T-helper 22 cell (primary cell): ENCODE results near the gene LRP10.
A peak's percentile ranks its signal among the peaks of the same experiment; 100 is the strongest.
"Not testable (repeated sequence)": the region's sequence is repeated elsewhere in the genome, so short reads cannot be mapped to it uniquely, and the experiment has no call there.

Experiments
- DNase-seq: peaks from one replicate; pipeline ENCODE4 v3.0.0-alpha.2; 2020; ENCODE audit warnings: low read depth

LRP10 gene

DNA sequence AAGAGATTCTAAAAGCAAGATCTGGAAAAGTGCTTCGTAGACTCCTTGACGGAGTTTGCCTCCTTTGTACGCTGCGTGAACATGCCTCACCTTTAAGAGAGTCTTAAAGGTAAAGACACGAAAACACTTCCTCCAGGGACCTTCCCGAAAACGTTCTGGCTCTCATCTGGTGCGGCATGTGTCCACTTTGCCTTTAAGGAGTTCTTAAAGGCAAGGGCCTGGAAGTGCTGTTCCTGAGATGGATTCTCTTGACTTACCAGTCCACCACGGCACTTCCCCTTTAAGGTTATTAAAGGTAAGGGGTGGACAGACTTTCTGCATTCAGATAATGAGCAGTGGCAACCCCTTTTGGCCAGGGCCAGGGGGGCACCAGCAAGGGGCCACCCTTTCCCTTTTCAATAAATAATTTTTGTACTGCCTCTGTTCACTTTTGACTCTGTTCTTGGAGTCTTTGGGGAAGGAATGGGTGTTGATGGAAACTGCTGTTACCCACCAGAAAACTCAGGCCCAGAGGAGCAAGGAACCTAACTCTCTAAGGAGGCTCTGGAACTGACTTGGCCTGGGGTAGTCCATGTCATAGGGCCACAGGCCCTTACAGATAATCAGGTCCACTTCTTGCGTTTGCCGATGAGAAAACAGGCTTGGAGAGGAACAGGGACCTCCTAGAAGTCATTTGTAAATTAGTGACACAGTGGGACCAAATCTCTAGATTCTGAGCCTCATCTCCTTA is 15.9 kb downstream of the LRP10 start:
- DNase-seq: peak; percentile 55

- DNase-seq: no peak
Measured at GRCh38 chr14:22887990-22888378, 16.4 kb downstream of the LRP10 start.

- peak; percentile 11 for DNase-seq
Measured at GRCh38 chr14:22888662-22889061, 17.1 kb downstream of the LRP10 start.

- no peak for DNase-seq
Measured at GRCh38 chr14:22890416-22890815, 18.9 kb downstream of the LRP10 start.

DNA sequence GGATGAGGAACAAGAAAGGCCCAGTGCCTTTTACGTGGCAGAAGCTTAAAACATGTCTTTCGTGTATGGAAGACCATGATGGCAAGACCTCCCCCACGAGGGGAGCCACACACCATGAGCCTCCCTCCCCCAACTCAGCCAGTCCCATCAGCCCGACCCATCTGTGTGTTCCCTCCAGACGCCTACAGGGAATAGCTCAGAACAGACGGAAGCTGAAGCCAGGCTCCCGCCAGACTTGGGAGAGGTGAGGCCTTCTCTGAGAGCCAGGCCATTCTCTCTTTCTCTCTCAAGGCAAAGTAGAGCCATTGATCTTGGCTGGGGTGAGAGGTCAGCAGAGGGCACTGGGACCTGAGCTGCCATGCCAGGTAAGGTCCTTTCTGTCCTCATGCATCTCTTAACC is 20.9 kb downstream of the LRP10 start:
- DNase-seq: no peak

DNA sequence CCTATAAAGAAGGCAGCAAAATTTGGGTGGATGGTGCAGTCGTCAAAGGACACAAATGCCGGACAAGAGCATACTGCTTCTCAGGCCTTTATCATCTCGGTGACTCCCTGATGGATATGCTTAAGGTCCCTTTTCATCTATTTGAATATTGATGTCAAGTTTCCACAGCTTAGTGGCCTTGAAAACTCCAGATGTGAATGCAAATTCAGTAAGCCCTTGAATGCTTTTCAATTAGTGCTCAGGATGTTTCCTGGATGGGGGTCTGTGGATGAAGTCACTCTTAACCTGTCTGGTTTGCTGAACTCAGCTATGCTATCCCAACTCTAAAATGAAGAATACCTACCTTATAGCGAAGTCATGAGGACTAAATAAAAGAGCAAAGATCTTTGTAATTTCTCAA is 22.2 kb downstream of the LRP10 start:
- DNase-seq: no peak

DNA sequence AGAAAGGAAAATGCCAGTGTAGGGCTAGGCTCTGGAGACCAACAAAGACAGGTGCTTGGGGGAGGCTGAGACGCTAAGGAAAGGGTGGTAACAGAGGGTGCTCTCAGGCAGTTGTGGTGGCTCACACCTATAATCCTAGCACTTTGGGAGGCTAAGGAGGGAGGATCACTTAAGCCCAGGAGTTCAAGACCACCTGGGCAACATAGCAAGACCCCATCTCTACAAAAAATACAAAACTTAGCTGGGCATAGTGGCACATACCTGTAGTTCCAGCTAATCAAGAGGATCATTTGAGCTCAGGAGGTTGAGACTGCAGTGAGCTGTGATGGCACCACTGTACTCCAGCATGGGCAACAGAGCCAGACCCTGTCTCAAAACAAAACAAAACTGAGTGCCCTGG is 23.9 kb downstream of the LRP10 start:
- no peak for DNase-seq

DNA sequence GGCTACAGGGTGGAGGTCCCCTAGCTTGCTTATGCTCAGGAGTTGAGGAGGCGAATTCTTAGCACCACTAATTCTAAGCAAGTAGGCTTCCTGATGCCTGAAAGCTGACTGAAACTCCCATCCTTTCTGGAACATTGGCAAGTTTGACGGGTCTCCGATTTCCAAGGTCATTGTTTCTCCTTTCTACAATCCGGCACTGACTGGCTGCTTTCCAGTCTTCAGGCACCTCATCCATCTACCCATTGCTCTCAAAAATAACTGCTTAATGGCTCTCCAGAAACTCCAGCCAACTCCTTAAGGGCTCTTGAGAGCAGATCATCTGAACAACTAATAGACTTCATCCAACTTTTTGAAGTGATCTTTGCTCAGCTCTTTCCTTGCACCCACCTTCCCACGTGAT is 24.8 kb downstream of the LRP10 start:
- DNase-seq: no peak

- no peak for DNase-seq
Measured at GRCh38 chr14:22896760-22897159, 25.2 kb downstream of the LRP10 start.

- no peak for DNase-seq
Measured at GRCh38 chr14:22897357-22897756, 25.8 kb downstream of the LRP10 start.

DNA sequence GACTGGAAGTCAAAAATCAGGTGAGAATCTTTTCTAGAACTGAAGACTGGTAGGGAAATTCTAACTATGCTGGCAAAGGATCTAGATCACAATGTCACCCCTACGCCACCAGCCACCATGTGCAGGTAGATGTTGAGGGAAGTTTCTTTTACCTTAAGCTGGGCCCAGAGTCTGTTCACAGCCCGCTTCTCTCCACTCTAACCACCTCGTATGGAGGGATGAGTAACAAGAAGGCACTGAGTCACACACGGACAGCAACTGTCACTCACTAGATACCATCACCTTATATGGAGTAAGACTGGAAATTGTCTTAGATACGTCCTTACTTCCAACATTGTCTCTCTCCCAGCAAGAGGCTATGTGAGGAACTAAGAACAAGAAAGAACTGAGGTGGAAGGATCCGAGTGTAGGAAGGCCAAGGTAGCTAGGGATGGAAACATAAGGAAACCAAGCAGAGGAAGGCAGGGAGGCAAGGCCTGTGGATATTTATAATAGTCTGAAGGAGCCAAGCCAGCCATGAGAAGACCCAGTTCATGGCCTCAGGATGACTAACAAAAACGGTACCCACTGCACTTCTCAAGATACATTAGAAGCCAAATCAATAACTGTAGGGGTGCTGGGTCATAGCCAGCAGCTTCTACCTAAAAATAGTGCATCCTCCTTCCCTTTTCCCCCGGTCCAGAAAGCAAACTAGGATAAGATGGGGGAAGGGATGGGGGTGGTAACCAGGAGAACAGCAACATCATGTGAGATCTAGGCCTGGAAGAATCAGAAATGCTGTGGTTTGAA is 27.0 kb downstream of the LRP10 start:
- no peak for DNase-seq

DNA sequence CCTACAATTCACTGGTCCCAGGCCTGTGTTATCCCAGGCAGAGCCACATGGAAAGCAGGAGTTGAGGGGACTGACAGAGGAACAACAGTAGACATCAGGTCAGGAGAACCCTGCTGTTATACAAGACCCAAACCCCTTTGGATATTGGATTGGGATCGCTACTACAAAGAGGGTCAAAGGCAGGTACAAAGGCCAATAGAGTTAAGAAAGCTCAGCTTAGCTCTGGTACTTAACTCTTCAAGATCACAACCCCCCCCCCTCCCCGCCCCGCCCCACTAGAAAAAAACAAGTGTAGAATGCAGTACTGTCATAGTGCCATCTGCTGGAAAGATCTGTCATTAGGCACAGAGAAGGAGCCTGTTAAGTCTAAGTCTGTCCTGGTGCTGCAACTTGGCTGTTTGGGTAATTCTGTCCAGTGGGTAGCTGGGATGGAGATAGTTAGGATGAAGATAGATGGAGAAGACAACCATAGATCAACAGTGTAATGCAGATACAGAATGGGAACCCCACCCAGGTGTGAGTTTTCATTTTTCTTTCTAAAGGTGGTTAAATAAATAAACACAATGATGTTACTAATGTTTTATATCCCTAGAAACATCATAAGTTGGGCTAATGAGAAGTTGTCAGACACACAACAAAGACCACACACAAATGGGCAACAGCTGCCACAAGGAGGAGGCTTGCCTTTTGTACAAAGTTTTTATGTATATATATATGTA is 28.7 kb downstream of the LRP10 start:
- peak; percentile 24 for DNase-seq

GRCh38 chr14:22901799-22902198 is 30.3 kb downstream of the LRP10 start:
- no peak for DNase-seq

DNA sequence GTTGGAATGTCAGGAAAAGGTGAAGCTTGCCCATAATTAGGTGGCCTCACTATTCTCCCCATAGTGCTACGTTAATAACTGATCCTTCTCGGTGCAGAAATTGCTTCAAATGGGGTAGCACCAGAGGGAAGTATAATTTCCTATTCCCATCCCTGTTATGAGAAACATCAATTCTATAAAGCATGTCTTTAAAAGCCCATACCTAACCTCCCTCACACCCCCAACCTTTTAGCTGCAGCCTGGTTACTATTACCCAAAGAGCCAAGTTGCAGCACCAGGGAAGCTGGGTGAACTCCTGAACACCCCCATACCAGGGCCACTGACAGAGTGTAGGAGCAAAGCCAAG is 32.2 kb downstream of the LRP10 start:
- DNase-seq: no peak

GRCh38 chr14:22905627-22906026 is 34.1 kb downstream of the LRP10 start:
- DNase-seq: no peak

GRCh38 chr14:22906073-22906472 is 34.5 kb downstream of the LRP10 start:
- no peak for DNase-seq

- DNase-seq: no peak
Measured at GRCh38 chr14:22907429-22907828, 35.9 kb downstream of the LRP10 start.

GRCh38 chr14:22908601-22909000 is 37.1 kb downstream of the LRP10 start:
- no peak for DNase-seq

- no peak for DNase-seq
Measured at GRCh38 chr14:22910916-22911315, 39.4 kb downstream of the LRP10 start.

DNA sequence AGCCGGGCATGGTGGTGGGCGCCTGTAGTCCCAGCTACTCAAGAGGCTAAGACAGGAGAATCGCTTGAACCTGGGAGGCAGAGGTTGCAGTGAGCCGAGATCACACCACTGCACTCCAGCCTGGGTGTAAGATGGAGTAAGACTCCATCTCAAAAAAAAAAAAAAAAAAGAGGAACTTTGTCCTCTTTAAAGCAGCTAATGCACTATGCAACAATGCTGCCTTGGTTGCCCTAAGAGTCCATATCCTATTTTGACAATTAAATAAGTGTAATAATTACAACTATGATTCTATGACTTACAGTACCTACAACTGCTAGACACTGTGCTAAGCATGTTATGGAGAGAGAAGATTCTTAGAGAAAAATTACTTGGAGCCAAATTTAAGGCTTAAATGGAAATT is 43.3 kb downstream of the LRP10 start:
- not testable (repeated sequence) for DNase-seq

DNA sequence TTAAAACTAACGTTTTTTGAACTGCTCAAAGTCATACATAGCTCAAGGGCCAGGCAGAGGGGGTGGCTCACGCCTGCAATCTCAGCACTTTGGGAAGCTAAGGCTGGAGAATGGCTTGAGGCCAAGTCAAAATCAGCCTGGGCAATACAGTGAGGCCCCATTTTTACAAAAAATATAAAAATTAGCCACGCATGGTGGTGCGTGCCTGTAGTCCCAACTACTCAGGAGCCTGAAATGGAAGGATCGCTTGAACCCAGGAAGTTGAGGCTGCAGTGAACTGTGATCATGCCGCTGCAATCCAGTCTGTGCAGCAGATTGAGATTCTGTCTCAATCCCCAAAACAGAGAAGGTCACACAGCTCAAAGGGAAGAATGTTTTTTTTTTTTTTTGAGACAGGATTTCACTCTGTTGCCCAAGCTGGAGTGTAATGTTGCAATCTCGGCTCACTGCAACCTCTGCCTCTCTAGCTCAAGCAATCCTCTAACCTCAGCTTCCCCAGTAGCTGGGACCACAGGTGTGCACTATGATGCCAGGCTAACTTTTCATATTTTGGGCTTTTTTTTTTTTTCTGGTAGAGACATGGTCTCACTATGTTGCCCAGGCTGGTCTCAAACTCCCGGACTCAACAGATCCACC is 44.5 kb downstream of the LRP10 start:
- DNase-seq: no peak

DNA sequence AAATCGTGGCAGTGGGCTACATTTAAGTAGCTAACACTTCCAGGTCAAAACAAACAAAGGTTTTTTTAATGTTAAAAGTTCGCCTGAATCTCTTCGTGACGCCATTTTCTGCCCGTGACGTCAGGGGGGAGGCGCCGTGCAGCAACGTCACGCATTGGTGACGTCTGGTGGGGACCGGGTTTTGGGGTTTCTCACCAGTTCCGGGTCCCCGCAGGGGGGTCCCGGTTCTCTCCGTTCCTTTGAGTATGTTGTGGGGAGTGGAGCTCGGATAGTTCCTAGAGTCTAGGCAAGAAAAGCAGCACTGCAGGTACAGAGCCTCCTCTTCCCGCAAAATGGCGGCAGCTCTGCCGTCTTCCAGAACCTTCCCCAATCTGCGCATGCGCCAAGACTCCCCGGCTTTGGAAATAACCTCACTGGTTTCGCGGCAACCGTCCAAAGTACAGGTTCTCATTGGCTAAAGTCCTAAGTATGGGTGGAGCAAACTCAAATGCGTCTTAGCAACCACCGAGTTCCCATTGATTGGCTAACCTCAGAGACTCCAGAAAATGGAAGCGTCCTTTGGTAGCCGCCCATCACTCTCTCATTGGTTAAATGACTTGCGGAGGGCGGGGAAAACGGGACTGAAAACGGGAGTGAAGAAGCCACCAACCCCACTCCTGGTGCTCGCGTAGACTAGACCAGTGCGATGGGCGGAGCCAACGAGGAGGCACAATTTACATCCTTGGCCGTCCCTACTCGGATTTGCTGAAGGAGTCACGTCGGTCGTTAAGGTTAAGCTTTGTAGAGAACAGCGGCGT is 47.5 kb downstream of the LRP10 start, which contains the start of gene RBM23:
Gene RBM23 (minus strand): TSS at position 346 of the 797 bp plus-strand sequence.
- DNase-seq: peak; percentile 99
